Right cardiac atrium (tissue), 5 donors: ENCODE measurements around the gene NFASC. TPM values are rescaled to one million over a fixed set of nuclear protein-coding genes. Genes with fewer than 3 reads are reported as not detected.

Experiments used
- ATAC-seq, 2 donors: fragments of 200-7000 bp; cut with Tn5 transposase; one replicate each; pipeline versions ENCODE4 v1.8.0 to v1.9.1; 2020; ENCODE audit warnings: moderate library complexity in 2 of 2, mild to moderate bottlenecking in 1 of 2
- DNase-seq, 3 donors: peaks; one replicate each; pipeline ENCODE4 v3.0.0-alpha.2; 2020
- H3K27ac ChIP-seq: one replicate; pipeline ENCODE4 v1.5.1; 2013; ENCODE audit warnings: mild to moderate bottlenecking, low read length, control low read depth, moderate library complexity
- H3K27me3 ChIP-seq: one replicate; pipeline ENCODE4 v1.6.1; 2013; ENCODE audit not compliant: control insufficient read depth, insufficient read depth
- H3K4me1 ChIP-seq: one replicate; pipeline ENCODE4 v1.6.1; 2013; ENCODE audit warnings: low read length; ENCODE audit not compliant: control insufficient read depth, insufficient read depth
- H3K4me3 ChIP-seq: one replicate; pipeline ENCODE4 v1.5.1; 2013; ENCODE audit warnings: low read length, control low read depth
- H3K9me3 ChIP-seq: one replicate; pipeline ENCODE4 v1.6.1; 2013; ENCODE audit warnings: low read length; ENCODE audit not compliant: control insufficient read depth
- WGBS: extraction: QIAGEN DNeasy Blood & Tissue Kit; methylation state at CpG from one replicate; pipeline ENCODE4 v1.1.7; 2013; 5-methylcytosine and 5-hydroxymethylcytosine counted together
- intact Hi-C, 4 donors: fragments of 100-400 bp; cut with DNase I; formaldehyde crosslinking; loops; one replicate each; pipeline versions ENCODE4 v1.11.0 to v1.14.0; 2022 to 2023
- polyA plus RNA-seq: library from polyadenylated mRNA; stranded (reverse); fragments of 200-250 nt; gene quantifications from one replicate; pipeline ENCODE4 v1.2.3, GENCODE V29; 2013
- total RNA-seq, 4 donors: library from RNA; stranded (reverse); fragmentation: NEBNext Ultra II Directional; extraction: Animal tissue kit (Norgen Biotek cat#: 25700); gene quantifications; one replicate each; pipeline ENCODE4 v1.2.1, GENCODE V29; 2021
- donor health status: healthy with polysubstance abuse.
- donor health status: DM: no; HTN: yes; CAD: no.
- donor health status: DM: no; HTN: no; CAD: no.
- donor health status: DM: no; HTN: yes; CAD: no; lungs with severe emphysema.
- donor health status: DM: yes; HTN: yes; CAD: no.

The NFASC gene
- total and polyA plus RNA-seq, 5 donors = 44.2 to 94.2 (median 63.3) TPM

GRCh38 chr1:205054013-205054412 lies 183.4 kb downstream of the NFASC start:
- WGBS = 51% methylated on average over 7 of the region's 7 CpGs
- Histone ChIP-seq H3K27me3 (no peaks in the 10 kb centered on the region), H3K27ac (no peak overlapping the region), H3K9me3 (no peaks in the 10 kb centered on the region), H3K4me1 (no peaks in the 10 kb centered on the region), H3K4me3 (no peak overlapping the region)
- DNase-seq = no peak
- intact Hi-C loops = loop anchor here in 2 of 4 donors (10.0 kb wide), 2 partner anchors 59 to 249 kb away; no protein-coding TSS in a partner anchor
- ATAC-seq = no peak

GRCh38 chr1:205056188-205056611 lies 185.5 kb downstream of the NFASC start:
- 85% methylated on average over 13 of the region's 13 CpGs for WGBS
- DNase-seq = no peak

DNA sequence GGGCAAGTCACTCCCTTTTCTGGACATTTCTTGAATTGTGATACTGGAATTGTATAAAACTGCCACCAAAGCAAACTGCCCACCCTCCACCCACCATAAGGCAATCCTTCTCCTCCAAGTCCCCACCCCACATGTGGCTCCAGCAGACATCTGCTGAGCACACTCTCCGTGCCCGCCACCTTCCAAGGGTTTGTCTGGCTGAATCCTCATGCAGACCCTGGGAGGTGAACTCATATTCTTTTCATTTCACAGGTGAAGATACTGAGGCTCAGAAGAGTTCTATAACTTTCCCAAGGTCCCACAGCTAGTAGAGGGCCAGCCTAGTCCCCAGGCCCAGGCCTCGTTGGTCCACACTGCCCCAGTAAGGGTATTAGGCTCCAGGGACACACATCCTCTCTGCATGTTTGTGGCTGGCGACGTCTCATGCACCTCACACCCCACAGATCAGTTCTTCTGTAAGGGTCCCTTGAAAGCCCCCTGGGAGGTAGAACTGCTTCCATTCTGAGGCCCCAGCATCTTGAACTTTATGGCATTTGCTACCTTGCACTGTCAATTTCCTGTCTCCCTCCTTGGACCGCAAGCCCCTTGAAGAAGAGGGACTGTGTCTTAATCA lies 186.4 kb downstream of the NFASC start:
- 96% methylated on average over 6 of the region's 6 CpGs for WGBS

More at GRCh38 chr1:205056188-205056611, 185.5 kb downstream of the NFASC start:
- H3K4me1 ChIP-seq = no peaks in the 10 kb centered on the region
- no peak overlapping the region for H3K27ac ChIP-seq
- intact Hi-C loops = loop anchor here in 2 of 4 donors (10.0 kb wide), 2 partner anchors 61 to 251 kb away; no protein-coding TSS in a partner anchor
- no peak for ATAC-seq
- no peaks in the 10 kb centered on the region for H3K9me3 ChIP-seq
- H3K4me3 ChIP-seq = no peak overlapping the region
- no peaks in the 10 kb centered on the region for H3K27me3 ChIP-seq

DNA sequence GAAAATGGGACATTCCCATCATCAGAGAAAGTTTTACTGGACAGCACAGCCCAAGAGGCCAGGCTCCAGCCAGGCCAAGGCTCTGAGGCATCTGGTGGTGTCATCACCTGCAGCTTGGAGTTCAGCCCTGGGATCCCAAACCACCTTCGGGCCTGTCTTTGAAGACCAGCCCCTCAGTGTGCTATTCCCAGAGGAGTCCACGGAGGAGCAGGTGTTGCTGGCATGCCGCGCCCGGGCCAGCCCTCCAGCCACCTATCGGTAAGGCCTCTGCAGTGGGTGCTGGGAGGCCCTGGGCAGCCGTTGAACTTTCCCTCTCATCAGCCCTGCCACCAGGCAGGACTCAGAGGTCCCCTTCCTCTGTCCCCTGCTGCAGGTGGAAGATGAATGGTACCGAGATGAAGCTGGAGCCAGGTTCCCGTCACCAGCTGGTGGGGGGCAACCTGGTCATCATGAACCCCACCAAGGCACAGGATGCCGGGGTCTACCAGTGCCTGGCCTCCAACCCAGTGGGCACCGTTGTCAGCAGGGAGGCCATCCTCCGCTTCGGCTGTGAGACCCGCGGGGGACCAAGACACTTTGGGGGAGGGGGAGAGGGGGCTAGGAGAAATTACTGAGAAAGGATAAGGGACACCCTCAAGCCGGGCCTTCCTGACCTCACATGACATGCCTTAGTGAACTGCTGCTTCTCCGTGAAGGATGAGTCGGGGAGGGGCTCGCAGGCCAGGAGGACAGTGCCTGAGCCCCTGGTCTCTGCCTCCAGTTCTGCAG lies 187.3 kb downstream of the NFASC start:
- Histone ChIP-seq H3K9me3 (no peaks in the 10 kb centered on the region), H3K27me3 (no peaks in the 10 kb centered on the region), H3K4me3 (no peak overlapping the region), H3K27ac (no peak overlapping the region), H3K4me1 (no peaks in the 10 kb centered on the region)
- intact Hi-C loops = loop anchor here in 2 of 4 donors (10.0 kb wide), 2 partner anchors 63 to 253 kb away; no protein-coding TSS in a partner anchor
- ATAC-seq (no peak), DNase-seq (no peak)
- WGBS = 92% methylated on average over 19 of the region's 19 CpGs

More for the DNA sequence above, 186.4 kb downstream of the NFASC start:
- Histone ChIP-seq H3K4me1 (no peaks in the 10 kb centered on the region), H3K4me3 (no peak overlapping the region), H3K27ac (no peak overlapping the region), H3K9me3 (no peaks in the 10 kb centered on the region), H3K27me3 (no peaks in the 10 kb centered on the region)
- DNase-seq (no peak), ATAC-seq (no peak)
- intact Hi-C loops = loop anchor here in 2 of 4 donors (10.0 kb wide), 2 partner anchors 62 to 252 kb away; no protein-coding TSS in a partner anchor

GRCh38 chr1:205058853-205059252 lies 188.2 kb downstream of the NFASC start:
- intact Hi-C loops = loop anchor here in 2 of 4 donors (10.0 kb wide), 2 partner anchors 64 to 254 kb away; no protein-coding TSS in a partner anchor
- Histone ChIP-seq H3K4me1 (no peaks in the 10 kb centered on the region), H3K4me3 (no peak overlapping the region), H3K27me3 (no peaks in the 10 kb centered on the region), H3K27ac (no peak overlapping the region), H3K9me3 (no peaks in the 10 kb centered on the region)
- no peak for ATAC-seq
- WGBS = 95% methylated on average over 12 of the region's 12 CpGs
- no peak for DNase-seq

DNA sequence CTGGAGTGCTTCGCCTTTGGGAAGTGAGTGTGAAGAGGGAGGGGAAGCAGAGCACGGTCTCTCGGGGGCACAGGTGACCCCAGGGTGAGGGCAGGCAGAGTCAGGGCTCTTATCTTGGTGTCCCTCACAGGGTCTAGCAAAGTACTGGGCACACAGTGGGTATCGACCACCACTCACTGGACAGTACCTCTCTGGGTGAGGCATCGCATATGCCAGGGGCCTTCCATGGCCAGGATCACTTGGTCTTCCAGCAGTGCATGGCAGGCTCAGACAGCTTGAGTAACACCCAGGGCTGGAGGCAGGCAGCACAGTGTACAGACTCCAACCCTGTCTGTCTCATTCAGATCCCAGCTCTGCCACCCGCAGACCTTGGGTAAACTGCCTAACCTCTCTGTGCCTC lies 189.0 kb downstream of the NFASC start:
- intact Hi-C loops = loop anchor here (5.0 to 10.0 kb wide), 4 partner anchors 65 to 255 kb away; no protein-coding TSS in a partner anchor
- H3K27ac ChIP-seq = no peak overlapping the region
- no peak overlapping the region for H3K4me3 ChIP-seq
- H3K9me3 ChIP-seq = no peaks in the 10 kb centered on the region
- H3K27me3 ChIP-seq = no peaks in the 10 kb centered on the region
- ATAC-seq (no peak), DNase-seq (no peak)
- 93% methylated on average over 6 of the region's 6 CpGs for WGBS
- no peaks in the 10 kb centered on the region for H3K4me1 ChIP-seq

DNA sequence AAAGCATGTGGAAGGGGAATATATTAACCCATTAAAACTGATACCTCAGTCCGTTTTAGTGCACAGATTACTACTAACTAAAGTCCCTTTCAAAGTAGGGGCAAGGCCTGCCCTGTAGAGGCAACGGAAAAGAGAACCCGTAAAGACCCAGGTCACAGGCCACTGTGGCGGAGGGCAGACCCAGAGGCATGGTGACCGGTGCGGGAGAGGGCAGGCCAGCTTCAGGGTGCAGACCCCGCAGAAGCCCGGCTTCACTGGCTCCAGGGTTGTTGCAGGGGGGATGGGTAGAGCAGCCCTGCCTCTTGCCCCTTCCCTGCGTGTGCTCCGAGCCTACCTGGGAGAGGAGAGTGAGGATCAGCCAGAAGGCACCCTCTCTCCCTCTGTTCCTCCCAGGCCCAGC lies 190.1 kb downstream of the NFASC start:
- no peak for DNase-seq
- 93% methylated on average over 10 of the region's 10 CpGs for WGBS
- Histone ChIP-seq H3K27me3 (no peaks in the 10 kb centered on the region), H3K4me1 (no peaks in the 10 kb centered on the region), H3K27ac (no peak overlapping the region), H3K4me3 (no peak overlapping the region), H3K9me3 (no peaks in the 10 kb centered on the region)
- ATAC-seq = peak in 1 of 2 donors; percentile 5
- intact Hi-C loops = loop anchor here in 3 of 4 donors (5.0 kb wide), 2 partner anchors 73 to 78 kb away; no protein-coding TSS in a partner anchor

- Histone ChIP-seq H3K9me3 (no peaks in the 10 kb centered on the region), H3K4me1 (no peaks in the 10 kb centered on the region), H3K27ac (no peak overlapping the region), H3K4me3 (no peak overlapping the region), H3K27me3 (no peaks in the 10 kb centered on the region)
- WGBS = 74% methylated on average over 14 of the region's 14 CpGs
- ATAC-seq (peak in 1 of 2 donors; percentile 11), DNase-seq (peak in 1 of 3 donors; percentile 56)
- intact Hi-C loops = loop anchor here in 3 of 4 donors (5.0 kb wide), 2 partner anchors 74 to 79 kb away; no protein-coding TSS in a partner anchor
Observed at GRCh38 chr1:205061227-205061626, 190.6 kb downstream of the NFASC start.

GRCh38 chr1:205061665-205062069 lies 191.0 kb downstream of the NFASC start:
- no peak overlapping the region for H3K27ac ChIP-seq

DNA sequence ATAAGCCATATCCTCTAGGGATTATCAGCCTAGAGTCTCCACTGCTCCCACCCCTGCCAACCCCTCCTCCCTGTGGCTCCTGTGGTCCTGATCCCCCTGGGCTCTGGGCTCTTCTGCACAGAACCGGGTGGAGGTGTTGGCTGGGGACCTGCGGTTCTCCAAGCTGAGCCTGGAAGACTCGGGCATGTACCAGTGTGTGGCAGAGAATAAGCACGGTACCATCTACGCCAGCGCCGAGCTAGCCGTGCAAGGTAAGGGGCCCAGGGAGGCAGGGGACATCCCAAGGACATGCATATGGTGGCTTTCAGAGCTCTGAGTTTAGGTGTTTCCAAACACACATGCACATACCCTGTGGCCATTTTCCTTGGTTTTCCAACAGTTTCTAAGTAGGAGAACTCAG lies 191.7 kb downstream of the NFASC start:
- 90% methylated on average over 8 of the region's 8 CpGs for WGBS
- intact Hi-C loops = loop anchor here in 3 of 4 donors (5.0 kb wide), 2 partner anchors 75 to 80 kb away; no protein-coding TSS in a partner anchor
- DNase-seq = no peak

More at GRCh38 chr1:205061665-205062069, 191.0 kb downstream of the NFASC start:
- intact Hi-C loops = loop anchor here in 3 of 4 donors (5.0 kb wide), 2 partner anchors 74 to 79 kb away; no protein-coding TSS in a partner anchor
- DNase-seq (peak; percentile 61 to 89 (median 88)), ATAC-seq (peak; percentile 52 to 64)
- whole genome bisulfite sequencing = 33% methylated on average over 13 of the region's 13 CpGs
- Histone ChIP-seq H3K4me3 (no peak overlapping the region), H3K4me1 (no peaks in the 10 kb centered on the region), H3K9me3 (no peaks in the 10 kb centered on the region), H3K27me3 (no peaks in the 10 kb centered on the region)

More for the DNA sequence above, 191.7 kb downstream of the NFASC start:
- H3K4me1 ChIP-seq = no peaks in the 10 kb centered on the region
- H3K4me3 ChIP-seq = no peak overlapping the region
- H3K9me3 ChIP-seq = no peaks in the 10 kb centered on the region
- no peaks in the 10 kb centered on the region for H3K27me3 ChIP-seq
- ATAC-seq = no peak
- no peak overlapping the region for H3K27ac ChIP-seq
